Testis (tissue), 2 donors: ENCODE results near the gene FURIN.

Experiments used
- CTCF ChIP-seq, 3 experiments: fragments of 450-650 bp in 2 of 3; fragments of 200-600 bp in 1 of 3; sonication (generic) in 1 of 3; IDR thresholded peaks; one replicate each; pipeline ENCODE4 v1.5.1; 2016 to 2019; ENCODE audit warnings: antibody characterized with exemption in 3 of 3, mild to moderate bottlenecking in 2 of 3, moderate library complexity in 1 of 3
- POLR2A ChIP-seq: fragments of 450-650 bp; IDR thresholded peaks from one replicate; pipeline ENCODE4 v1.6.1; 2017; ENCODE audit warnings: antibody characterized with exemption, mild to moderate bottlenecking, moderate library complexity

- TF ChIP-seq CTCF (IDR thresholded peaks at IDR 0.05) (no peak), POLR2A (no peak)
Observed at GRCh38 chr15:90839187-90840071, 29.0 kb upstream of the FURIN start.
